ENCODE measurements around the gene LRIT3. TPM values are rescaled to one million over a fixed set of nuclear protein-coding genes. Genes with fewer than 3 reads are reported as not detected.
A peak's percentile ranks its signal among the peaks of the same experiment; 100 is the strongest.

The LRIT3 gene
- total RNA-seq, 1 experiment from 2014 or later: 0.26 TPM

- DNase-seq (ENCODE audit: low spot score): no peak
- Histone ChIP-seq H3K4me1 (ENCODE audit: insufficient read depth, low read length, poor library complexity, severe bottlenecking) (peaks cover 33% of the 10 kb centered on the region), H3K9me3 (ENCODE audit: low read depth, low read length, poor library complexity, severe bottlenecking) (no peaks in the 10 kb centered on the region), H3K36me3 (ENCODE audit: insufficient read depth, low read length, poor library complexity, severe bottlenecking) (no peaks in the 10 kb centered on the region), H3K4me3 (ENCODE audit: low read depth, low read length, poor library complexity, severe bottlenecking) (peak overlapping the region; percentile 49), H3K27me3 (replicated peaks; ENCODE audit: insufficient read depth, low read depth, low read length, poor library complexity) (no peaks in the 10 kb centered on the region), H3K27ac (ENCODE audit: low read depth, low read length, poor library complexity, severe bottlenecking) (peak overlapping the region; percentile 86)
- intact Hi-C loops (cut with micrococcal nuclease; ENCODE audit: unreplicated experiment): no loop called here
- CTCF ChIA-PET: interaction anchor here (0.6 kb wide), 1 partner anchor 252 kb away, joined by 7 read pairs; no protein-coding TSS in a partner anchor
- TF ChIP-seq, protein P1, sequence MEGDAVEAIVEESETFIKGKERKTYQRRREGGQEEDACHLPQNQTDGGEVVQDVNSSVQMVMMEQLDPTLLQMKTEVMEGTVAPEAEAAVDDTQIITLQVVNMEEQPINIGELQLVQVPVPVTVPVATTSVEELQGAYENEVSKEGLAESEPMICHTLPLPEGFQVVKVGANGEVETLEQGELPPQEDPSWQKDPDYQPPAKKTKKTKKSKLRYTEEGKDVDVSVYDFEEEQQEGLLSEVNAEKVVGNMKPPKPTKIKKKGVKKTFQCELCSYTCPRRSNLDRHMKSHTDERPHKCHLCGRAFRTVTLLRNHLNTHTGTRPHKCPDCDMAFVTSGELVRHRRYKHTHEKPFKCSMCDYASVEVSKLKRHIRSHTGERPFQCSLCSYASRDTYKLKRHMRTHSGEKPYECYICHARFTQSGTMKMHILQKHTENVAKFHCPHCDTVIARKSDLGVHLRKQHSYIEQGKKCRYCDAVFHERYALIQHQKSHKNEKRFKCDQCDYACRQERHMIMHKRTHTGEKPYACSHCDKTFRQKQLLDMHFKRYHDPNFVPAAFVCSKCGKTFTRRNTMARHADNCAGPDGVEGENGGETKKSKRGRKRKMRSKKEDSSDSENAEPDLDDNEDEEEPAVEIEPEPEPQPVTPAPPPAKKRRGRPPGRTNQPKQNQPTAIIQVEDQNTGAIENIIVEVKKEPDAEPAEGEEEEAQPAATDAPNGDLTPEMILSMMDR (conservative IDR thresholded peaks at IDR 0.05; ENCODE audit: low read depth, low read length): no peak
- no peak for TF ChIP-seq EZH2 (IDR thresholded peaks at IDR 0.05; ENCODE audit: borderline replicate concordance, low read depth, low read length, poor library complexity, severe bottlenecking)
- BruUV-seq (replicated peaks): no TSS peak
- POLR2A ChIA-PET (ENCODE audit: low non-redundant PET): interaction anchor here (0.7 kb wide), 1 partner anchor 1107 kb away, joined by 3 read pairs; no protein-coding TSS in a partner anchor
Observed at GRCh38 chr4:109915385-109916026, 67.6 kb downstream of the LRIT3 start.

- peak overlapping the region; percentile 49 for H3K4me3 ChIP-seq (ENCODE audit: low read depth, low read length, poor library complexity, severe bottlenecking)
- POLR2A ChIA-PET (ENCODE audit: low non-redundant PET): interaction anchor here (0.7 kb wide), 1 partner anchor 1107 kb away, joined by 3 read pairs; no protein-coding TSS in a partner anchor
- no peak for TF ChIP-seq EZH2 (IDR thresholded peaks at IDR 0.05; ENCODE audit: borderline replicate concordance, low read depth, low read length, poor library complexity, severe bottlenecking)
- TF ChIP-seq, protein P1 (conservative IDR thresholded peaks at IDR 0.05; ENCODE audit: low read depth, low read length): no peak
- H3K9me3 ChIP-seq (ENCODE audit: low read depth, low read length, poor library complexity, severe bottlenecking): no peaks in the 10 kb centered on the region
- H3K36me3 ChIP-seq (ENCODE audit: insufficient read depth, low read length, poor library complexity, severe bottlenecking): no peaks in the 10 kb centered on the region
- no peaks in the 10 kb centered on the region for H3K27me3 ChIP-seq (replicated peaks; ENCODE audit: insufficient read depth, low read depth, low read length, poor library complexity)
- peak; percentile 8 for DNase-seq (ENCODE audit: low spot score)
- H3K27ac ChIP-seq (ENCODE audit: low read depth, low read length, poor library complexity, severe bottlenecking): peak overlapping the region; percentile 34
- peaks cover 38% of the 10 kb centered on the region for H3K4me1 ChIP-seq (ENCODE audit: insufficient read depth, low read length, poor library complexity, severe bottlenecking)
- no TSS peak for BruUV-seq (replicated peaks)
- CTCF ChIA-PET: interaction anchor here (0.6 kb wide), 1 partner anchor 252 kb away, joined by 7 read pairs; no protein-coding TSS in a partner anchor
- intact Hi-C loops (cut with micrococcal nuclease; ENCODE audit: unreplicated experiment): no loop called here
Observed at GRCh38 chr4:109916027-109916409, 68.1 kb downstream of the LRIT3 start.

DNA sequence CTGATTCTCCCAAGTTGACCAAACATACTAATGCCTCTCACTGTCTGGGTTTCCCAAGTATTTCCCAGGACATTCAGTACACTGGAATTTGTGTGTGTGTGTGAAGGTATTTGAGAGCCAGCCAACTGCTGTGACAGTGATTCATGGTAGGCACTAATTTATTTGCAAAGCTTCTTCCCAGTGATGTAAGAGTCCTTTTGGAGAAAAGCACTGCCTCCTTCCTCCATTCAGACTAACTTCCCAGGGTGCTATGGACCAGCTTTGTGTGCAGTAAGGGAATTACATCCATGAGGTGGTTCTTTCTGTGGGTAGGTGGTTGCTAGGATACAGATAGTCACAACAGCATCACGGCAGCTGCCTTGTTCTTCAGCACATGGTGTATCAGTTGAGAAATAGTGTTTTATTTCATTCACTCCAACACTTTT is 73.5 kb downstream of the LRIT3 start:
- Histone ChIP-seq H3K9me3 (ENCODE audit: low read depth, low read length, poor library complexity, severe bottlenecking) (no peaks in the 10 kb centered on the region), H3K4me3 (ENCODE audit: low read depth, low read length, poor library complexity, severe bottlenecking) (no peak overlapping the region), H3K27me3 (replicated peaks; ENCODE audit: insufficient read depth, low read depth, low read length, poor library complexity) (no peaks in the 10 kb centered on the region), H3K36me3 (ENCODE audit: insufficient read depth, low read length, poor library complexity, severe bottlenecking) (peaks cover 5% of the 10 kb centered on the region), H3K27ac (ENCODE audit: low read depth, low read length, poor library complexity, severe bottlenecking) (no peak overlapping the region), H3K4me1 (ENCODE audit: insufficient read depth, low read length, poor library complexity, severe bottlenecking) (peaks cover 14% of the 10 kb centered on the region)
- TF ChIP-seq EZH2 (IDR thresholded peaks at IDR 0.05; ENCODE audit: borderline replicate concordance, low read depth, low read length, poor library complexity, severe bottlenecking): no peak
- TF ChIP-seq, protein P1 (conservative IDR thresholded peaks at IDR 0.05; ENCODE audit: low read depth, low read length): no peak
- intact Hi-C loops (cut with micrococcal nuclease; ENCODE audit: unreplicated experiment): no loop called here
- ChIA-PET POLR2A (ENCODE audit: low non-redundant PET) (no interaction called here), CTCF (interaction anchor here (0.5 kb wide), 1 partner anchor 55 kb away, joined by 3 read pairs; no protein-coding TSS in a partner anchor)
- DNase-seq (ENCODE audit: low spot score): peak; percentile 65
- no TSS peak for BruUV-seq (replicated peaks)

Other genes starting within 250 kb of the LRIT3 start
- 30.5 and 33.0 TPM in 2 replicates for gene CASP6, start 144.7 kb upstream of the LRIT3 start, total RNA-seq (2021)
- gene PLA2G12A, start 118.0 kb upstream of the LRIT3 start, total RNA-seq (2021): 34.5 and 36.9 TPM in 2 replicates
- 0.86 and 1.6 TPM in 2 replicates for gene CFI, start 46.1 kb upstream of the LRIT3 start, total RNA-seq (2021)
- gene GAR1, start 32.3 kb upstream of the LRIT3 start, total RNA-seq (2021): 56.0 and 67.6 TPM in 2 replicates
- 0.28 and 0.47 TPM in 2 replicates for gene RRH, start 20.1 kb upstream of the LRIT3 start, total RNA-seq (2021)
- 24.6 and 26.7 TPM in 2 replicates for gene EGF, start 64.8 kb downstream of the LRIT3 start, total RNA-seq (2021)